NCI-H345 treated with DMSO at 0.1 percent for 48 hours (cell line): ENCODE data around the gene DIP2C.
"Not testable (repeated sequence)": the region's sequence is repeated elsewhere in the genome, so short reads cannot be mapped to it uniquely, and the experiment has no call there.

ENCODE experiments used
- DNase-seq: peaks from one replicate; lab custom pipeline; 2025; ENCODE audit not compliant: unreplicated experiment; lab: John Stamatoyannopoulos, UW

DIP2C gene

DNA sequence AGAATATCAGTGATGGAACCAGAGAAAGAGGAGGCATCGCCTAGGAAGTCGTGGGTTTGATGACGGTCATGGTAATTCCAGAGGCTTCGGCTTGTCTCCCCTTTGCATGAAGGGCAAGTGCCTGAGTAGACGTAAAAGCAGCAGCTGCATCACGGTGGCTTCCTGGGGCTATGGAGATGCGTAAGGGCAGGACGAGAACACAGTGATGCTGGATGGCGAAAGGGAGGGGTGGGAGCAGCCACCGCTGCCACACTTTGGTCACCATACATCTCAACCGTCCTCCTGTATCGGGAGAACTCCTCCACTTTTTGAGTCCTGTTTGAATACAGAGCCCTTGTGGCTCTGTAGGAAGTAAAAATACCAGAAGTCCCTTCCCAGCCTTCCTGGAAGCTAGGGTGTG lies 371.5 kb downstream of the DIP2C start:
- no peak for DNase-seq

DNA sequence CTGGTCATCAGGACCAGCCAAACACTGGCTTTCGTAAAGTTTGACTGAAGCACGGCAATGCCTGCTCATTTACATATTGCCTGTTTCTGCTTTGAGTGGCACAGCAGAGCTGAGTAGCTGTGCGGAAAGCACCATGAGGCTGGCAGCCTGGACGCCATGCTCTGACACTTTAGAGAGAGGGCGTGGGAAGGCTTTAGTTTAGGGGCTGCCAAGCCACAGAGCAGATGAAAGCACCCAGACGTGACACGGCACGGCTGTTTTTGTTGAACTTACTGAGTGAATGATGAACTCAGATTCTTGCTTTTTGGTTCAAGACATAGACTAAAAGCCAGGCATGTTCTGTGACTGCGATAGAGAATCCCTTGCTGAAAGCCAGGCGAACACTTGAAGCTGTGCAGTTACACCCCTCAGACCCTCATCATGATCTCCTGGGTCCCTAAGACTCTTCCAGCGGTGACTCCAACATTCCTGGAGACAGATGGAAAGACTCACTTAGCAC lies 372.1 kb downstream of the DIP2C start:
- no peak for DNase-seq

DNA sequence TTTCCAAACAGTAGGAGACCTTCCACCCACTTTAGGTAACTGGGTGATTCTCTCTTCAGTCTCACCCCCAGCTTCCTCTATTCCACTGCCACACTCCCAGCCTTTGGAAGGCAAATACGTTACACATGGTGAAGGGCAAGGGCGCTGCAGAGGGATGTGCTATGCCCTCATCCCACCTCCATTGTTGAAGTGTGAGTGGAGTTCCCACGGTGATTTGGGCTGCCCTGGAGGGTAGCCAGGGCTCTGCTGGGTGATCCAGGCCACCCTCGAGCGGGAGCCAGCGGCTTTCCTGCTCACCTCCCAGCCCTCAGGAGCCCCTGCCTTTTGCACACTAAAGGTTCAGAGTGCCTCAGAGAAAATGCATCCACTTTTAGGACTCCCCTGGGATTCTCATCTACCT lies 373.1 kb downstream of the DIP2C start:
- no peak for DNase-seq

DNA sequence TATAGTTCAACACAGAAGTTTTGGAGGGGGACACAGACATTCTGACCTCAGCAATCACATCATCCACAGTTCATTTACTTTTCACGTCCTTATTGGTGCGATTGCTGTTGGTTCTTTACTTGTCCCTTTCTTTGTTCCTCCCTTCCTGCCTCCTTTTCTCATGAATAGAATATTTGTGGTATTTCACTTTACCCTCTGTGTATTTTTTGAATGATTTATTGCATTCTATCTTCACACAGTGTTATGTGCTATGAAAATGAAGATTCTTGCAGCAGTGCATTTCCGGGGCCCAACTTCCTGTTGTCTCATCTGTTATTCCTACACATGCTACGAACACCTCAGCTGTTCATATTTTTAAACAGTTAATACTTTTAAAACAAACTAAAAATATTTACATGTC lies 374.6 kb downstream of the DIP2C start:
- DNase-seq = no peak

DNA sequence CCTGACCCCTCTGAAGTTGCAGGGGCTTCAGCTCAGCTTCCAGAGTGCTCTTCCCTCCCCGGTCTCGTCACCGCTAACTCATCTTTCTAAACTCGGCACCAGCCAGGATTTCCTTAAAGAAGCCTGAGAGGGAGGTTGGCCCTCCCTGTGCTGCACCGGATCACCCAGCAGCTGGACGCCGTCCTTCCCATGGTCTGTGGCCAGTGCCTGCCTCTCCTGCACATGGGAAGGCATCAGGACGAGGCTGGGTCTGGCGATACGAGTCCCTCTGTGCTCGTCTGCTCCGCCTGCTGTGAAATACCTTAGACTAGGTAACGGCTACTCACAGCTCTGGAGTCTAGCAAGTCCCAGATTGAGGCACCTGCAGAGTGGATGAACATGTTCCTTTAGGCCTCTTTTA lies 375.1 kb downstream of the DIP2C start:
- no peak for DNase-seq

DNA sequence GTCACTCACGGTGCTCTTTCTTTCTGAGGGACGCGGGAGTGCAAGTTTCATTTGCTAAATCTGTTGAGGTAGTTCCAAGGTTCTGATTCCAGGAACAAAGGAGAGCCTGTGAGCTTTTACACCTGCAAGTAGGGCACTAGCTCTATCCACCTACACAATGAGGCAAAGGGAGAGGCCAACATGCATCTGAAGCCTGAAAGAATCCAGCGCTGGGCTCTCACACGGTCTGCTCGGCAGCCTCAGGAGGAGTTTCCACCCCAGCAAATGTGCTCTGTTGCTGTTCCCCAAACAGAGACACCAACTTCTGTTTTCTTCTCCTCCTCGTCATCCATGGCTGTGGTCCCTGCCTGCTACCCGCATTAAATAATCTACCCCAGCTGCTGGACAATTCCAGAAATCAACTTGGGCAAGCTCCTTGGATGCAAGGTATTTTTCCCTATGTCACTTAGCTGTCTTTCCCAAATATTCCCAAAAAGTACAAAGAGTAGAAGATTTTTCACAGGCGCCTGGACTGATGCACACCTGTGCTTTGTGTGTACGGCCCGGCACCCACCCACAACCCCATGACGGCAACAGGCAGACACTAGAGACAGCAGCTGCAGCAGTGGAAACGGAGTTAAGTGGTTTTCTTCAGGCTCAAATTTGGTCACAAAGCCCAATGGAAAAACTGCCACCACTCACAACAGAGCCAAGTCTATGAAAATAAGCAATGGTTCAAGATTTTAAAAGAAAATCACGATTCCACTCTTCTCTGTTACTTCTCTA lies 377.4 kb downstream of the DIP2C start:
- DNase-seq = no peak

DNA sequence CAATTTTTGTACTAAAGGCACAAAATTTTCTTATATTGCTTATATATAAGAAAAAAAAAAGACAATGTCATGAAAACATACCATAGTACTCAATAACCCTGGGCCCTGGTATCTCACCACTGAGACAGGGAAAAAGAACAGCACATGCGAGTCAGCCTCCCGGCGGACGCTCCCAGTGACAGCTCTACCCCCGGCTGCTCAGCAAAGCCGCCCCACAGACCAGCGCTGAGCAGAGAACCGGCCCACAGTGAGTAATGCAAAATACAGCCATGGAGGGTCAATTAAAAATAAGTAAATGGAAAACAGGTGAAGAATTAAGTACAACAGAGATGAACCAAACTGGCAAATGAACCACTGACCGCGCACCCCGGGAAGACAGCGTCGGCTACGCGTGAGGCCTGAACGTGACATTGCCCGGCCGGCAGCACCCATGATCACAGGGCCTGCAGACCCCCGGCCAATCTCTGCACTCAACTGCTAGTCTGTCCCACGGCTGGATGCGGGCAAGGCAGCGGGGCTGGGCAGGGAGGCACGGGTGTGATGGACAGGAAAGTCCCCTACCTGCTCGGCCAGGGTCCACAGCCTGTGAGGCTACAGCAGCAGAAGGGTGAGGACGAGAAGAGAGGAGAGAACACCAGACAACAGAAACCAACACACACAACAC lies 378.4 kb downstream of the DIP2C start:
- DNase-seq = no peak

DNA sequence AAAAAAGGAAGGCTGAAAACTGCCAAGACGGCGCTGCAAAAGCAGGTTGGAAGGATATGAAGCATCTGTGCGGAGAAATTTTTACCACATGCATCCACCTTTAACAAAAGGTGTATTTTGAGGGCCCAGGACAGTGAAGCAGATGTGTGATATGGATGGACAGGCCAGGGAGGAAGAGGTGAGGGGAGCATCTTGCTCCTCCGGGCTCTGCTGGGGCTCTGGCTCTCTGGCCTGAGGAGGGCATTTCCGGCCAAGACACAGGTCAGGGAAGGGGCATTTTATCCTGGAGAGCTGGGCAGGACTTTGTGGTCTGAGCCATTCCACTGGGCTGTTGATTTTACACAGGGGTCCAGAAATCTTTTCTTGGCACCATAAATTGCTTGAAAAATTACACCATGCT lies 379.1 kb downstream of the DIP2C start:
- DNase-seq = no peak

DNA sequence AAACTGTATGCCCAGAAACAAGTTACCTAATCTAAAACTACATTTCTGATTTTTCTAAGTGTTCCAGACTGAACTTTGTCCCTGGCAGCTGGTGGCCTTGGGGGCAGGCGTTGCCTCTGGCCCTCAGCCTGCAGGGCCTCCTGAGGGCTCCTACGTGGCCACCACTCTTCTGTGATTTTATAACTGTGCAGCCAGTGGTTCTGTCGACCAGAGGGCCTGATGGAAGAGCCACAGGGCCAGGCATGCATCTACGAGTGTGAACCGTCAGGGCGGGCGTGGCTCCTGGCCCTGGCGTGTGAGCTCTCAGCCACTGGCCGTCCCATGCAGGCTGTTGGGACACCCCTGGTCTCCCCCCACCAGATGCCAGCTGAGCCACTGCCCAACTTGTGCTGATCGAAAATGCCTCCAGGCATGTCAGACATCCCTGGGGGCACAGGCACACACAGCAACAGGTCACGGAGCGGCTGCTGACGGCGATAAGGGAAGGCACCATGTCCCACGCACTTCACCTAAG lies 380.8 kb downstream of the DIP2C start:
- no peak for DNase-seq

DNA sequence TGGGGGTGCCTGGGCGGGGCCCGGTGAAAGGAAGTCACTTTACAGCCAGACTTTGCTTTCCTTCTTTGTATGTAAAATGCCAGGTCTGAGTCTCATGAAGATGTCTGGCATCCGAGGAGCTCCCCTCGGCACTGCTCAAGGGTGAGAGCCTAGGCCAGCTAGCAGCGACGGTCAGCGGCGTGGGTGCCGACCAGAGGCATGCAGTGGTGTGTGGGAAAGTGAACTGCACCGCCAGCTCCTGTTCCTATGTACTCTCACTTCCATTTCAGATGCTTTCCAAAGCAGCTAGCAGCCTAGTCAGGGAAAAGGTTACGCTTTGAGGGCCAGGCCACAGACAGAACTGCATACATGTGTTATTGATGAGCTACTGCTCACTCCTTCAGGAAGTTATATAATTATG lies 381.4 kb downstream of the DIP2C start:
- DNase-seq = no peak

DNA sequence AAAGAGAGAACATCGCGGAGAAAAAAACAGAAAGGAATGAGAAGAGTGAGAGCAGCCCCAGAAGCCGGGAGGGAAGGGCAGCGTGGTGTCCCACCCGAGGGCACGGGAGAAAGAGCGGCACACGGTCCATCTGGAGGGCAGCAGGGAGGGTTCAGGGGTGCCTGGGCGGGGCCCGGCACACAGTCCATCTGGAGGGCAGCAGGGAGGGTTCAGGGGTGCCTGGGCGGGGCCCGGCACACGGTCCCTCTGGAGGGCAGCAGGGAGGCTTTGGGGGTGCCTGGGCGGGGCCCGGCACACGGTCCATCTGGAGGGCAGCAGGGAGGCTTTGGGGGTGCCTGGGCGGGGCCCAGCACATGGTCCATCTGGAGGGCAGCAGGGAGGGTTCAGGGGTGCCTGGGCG lies 381.8 kb downstream of the DIP2C start:
- no peak for DNase-seq

DNA sequence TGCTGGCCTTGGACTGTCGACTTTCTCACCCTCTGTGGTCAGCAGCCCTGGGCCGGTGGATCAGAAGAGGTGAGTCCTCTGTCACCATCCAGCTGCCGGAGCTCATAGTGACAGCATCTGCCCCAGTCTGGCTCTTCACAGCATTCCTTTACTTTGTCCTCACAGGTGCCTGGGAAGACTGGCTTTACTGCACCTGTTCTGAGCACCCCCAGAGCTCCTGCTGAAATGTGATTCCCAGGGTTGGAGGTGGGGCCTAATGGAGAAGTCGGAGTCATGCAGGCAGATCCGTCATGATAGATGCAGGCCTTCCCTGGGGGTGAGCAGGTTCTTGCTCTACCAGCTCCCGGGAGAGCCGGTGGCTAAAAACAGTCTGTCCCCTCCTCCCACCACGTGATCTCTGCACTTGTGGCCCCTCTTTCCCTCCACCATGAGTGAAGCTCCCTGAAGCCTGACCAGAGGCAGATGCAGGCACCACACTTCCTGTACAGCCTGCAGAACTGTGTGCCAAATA lies 382.7 kb downstream of the DIP2C start:
- DNase-seq = no peak

DNA sequence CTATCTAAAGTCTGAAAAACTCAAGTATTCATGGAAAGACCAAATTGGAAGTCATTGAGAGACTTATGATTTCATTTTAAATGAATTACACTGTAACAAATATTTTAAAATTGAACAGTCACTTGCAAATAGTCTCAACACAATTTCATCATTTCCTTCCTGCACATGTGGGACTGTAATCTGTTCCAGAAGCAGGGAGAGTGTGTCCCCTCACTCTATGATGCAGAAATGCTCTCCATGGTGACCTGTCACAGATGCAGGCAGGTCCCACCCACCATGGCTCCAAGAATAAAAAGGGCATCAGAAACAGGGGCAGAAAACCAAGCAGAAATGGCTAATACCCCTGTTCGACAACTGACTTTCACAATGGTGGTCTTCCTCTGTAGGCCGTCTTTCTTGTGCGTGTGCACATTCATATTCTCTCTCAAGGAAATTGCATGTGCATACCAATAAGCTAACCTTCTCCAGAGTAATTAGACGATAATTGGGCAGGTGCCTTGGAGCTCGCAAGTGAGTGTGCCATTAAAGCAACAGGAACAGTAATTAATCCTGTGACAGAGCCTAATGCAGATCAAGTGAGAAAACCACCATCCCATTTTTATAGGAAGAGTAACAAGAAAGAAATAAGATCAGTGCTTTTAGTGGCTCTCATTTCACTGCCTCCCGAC lies 383.3 kb downstream of the DIP2C start:
- no peak for DNase-seq

DNA sequence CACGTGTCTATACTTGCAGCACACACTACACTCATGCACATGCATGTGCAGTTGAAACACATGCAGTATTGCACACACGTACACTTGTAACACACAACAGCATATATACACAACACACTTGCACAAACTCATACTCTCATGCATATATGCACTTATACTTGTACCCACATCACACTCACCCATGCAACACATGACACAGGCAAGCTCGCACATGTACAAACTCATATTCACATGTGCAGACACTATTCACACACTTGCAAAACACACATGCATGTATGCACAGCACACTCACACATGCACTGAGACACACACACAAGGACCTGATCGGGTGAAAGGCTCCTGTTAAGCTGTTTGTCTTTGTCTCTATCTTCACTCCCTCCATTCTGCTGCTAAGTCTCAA lies 384.4 kb downstream of the DIP2C start:
- no peak for DNase-seq

DNA sequence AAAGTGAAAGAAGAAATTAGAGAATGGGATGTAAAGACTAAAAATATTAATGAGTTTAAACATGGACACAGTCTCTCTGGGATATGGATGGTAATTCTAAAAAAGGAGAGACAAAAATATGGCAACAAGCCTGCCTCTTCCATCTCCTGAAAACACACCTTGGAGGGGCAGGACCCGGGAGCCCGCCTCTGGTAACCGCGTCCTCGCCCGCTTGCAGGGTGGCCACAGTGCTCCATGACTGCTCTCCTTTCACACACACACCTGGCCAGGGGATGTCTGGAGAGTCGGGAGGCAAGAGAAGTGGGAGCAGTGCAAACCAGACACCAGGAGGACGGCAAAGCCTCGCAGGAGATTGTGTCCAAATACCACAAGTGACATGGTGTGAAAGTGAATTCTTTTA lies 387.9 kb downstream of the DIP2C start:
- DNase-seq = no peak

DNA sequence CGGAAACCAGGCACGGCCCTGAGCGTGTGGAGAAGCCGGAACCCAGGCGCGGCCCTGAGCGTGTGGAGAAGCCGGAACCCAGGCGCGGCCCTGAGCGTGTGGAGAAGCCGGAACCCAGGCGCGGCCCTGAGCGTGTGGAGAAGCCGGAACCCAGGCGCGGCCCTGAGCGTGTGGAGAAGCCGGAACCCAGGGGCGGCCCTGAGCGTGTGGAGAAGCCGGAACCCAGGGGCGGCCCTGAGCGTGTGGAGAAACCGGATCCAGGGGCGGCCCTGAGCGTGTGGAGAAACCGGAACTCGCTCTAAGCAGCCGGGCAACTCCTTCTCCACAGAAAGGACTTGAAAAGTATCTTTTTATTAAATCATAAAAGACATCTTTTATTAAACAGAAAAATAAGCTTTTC lies 388.9 kb downstream of the DIP2C start:
- DNase-seq = not testable (repeated sequence)

DNA sequence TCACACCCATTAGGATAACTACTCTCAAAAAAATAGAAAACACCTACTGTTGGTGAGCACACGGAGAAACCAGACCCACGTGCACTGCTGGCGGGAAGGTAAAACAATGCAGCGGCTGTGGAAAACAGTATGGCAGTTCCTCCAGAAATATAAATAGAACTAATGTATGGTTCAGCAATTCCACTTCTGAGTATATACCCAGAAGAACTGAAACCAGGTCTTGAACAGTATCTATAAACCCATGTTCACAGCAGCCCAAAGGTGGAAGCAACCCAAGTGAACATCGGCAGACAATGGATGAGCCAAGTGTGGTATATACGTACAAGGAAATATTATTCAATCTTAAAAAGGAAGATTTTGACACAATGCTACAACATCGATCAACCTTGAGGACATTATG lies 389.5 kb downstream of the DIP2C start:
- no peak for DNase-seq

DNA sequence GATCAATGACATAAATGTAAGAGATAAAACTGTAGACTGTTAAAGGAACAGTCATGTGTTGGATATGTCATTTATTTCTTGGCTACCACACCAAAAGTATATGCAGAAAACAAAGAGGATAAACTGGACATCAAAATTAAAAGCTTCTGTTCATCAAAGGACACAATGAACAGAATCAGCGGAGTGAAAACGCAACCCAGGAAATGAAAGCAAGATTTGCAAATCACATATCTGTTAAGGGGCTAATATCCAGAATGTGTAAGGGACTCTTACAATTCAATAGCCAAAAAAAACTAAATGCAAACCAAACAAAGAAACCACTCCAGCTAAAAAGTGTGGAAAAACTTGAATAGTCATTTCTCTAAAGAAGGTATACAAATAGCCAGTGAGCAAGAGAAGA lies 390.0 kb downstream of the DIP2C start:
- DNase-seq = no peak

DNA sequence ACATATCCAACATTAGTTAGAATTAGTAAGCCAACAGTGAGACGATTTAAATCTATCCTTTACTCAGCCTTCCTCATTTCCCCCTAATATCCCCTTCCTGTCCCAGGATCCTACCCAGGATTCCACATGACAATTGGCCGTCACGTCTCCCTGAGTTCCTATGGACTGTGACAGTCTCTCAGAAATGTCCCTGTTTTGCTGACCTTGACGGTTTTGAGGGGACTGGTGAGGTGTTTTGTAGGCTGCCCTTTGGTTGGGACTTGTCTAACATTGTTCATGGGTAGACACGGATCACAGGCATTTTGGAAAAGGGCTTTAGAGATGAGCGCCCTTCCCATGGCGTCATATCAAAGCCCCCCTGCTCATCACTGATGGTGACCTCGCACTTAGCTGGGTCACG lies 391.4 kb downstream of the DIP2C start:
- DNase-seq = no peak

DNA sequence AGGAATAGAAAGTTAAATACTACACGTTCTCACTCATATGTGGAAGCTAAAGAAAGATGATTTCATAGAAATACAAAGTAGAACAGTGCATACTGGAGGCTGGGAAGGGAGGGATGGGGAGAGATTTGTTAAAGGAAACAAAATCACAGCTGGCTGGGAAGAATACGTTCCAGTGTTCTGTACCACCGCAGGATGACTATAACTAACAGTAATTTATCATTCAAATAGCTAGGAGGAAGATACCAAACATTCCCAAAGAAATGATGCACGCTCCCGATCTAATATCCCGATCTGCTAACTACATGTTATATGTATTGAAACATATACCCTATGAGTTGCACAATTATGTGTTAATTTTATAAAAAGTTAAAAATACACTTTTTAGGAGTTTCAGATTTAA lies 391.9 kb downstream of the DIP2C start:
- DNase-seq = no peak

DNA sequence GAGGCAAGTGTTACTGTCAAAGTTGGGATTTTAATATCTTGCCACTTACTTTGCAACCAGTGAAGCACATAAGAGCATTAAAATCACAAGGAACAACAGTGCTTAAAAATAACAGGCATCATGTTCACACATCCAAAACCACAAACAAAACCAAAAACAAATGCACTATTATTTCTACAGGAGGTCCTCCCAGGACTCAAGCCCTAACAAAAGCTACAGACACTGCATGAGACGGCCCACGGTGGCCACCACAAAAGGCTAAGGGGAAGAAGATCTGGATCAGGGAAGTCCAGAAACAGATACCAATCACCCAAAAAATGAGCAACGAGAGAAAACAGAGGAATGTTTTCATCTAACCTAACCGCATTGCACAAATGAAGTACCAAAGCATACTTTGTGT lies 395.8 kb downstream of the DIP2C start:
- no peak for DNase-seq
